ENCODE data around the gene PTPRN2. TPM values are rescaled to one million over a fixed set of nuclear protein-coding genes. Genes with fewer than 3 reads are reported as not detected.
"Not testable (repeated sequence)": the region's sequence is repeated elsewhere in the genome, so short reads cannot be mapped to it uniquely, and the experiment has no call there.

Gene PTPRN2
- polyA plus RNA-seq, 1 of the 3 experiments (the other 2 are of a cell fraction): 4.0 TPM

DNA sequence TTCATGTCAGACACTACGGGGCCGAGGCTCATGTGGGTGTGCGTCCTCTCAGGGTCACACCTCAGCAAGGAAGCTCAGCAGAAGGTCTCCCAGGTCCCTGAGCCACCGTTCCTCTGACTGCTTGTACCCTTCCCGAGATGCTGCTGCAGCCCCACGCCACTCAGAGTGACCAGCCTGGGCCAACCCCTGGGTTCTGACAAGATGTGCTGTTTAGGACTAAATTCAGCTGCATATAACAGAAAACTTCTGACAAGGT, 738.4 kb downstream of the PTPRN2 start (continued):
- TF ChIP-seq USF1 (IDR thresholded peaks at IDR 0.05; ENCODE audit: borderline replicate concordance, low read depth): no peak

DNA sequence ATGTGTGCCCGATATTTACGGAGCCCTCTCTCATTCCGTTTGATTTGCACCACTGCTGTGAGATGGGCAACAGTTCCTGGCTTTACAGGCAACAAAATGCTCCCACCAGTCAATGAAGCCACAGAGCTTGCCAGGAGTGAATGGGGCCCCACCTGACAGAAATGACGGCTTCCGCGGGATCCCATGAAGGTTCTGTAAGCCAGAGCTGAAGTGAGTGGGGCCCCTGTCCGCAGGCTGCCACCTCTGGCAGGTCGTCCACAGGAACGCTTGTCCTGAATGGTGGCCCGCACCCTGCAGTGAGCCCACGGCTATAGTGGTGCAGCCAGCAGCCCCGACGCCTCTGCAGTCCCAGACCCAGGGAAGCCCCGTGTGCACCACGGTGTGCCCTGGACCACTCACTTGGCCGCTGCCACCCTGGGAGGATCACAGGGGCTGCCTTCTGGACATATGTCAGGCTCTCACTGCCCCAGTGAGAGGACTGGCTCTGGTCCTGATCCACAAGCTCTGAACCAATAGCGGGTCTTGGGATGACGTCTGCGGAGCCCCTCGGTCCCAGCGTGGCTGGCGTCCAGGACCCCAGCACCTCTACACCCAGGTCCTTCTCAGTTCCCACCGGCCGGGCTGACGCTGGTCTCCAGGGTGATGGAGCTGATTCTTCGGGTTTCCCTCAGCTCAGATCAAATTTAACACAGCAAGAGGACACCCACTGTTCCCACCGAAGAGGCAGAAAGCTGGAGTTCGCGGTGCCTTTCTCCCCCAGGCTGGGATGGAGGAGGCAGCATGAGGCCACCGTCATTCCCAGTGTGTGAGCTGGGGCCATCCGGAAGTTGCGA, 738.9 kb downstream of the PTPRN2 start:
- WGBS (ENCODE audit: low lambda C conversion rate): 36% methylated on average over 14 of the region's 32 CpGs
- POLR2A ChIA-PET: no interaction called here
- H3K79me2 ChIP-seq (ENCODE audit: insufficient read depth): no peaks in the 10 kb centered on the region

GRCh38 chr7:157847756-157848487, 739.7 kb downstream of the PTPRN2 start:
- H3K79me2 ChIP-seq (ENCODE audit: insufficient read depth); H3K4me1 ChIP-seq (ENCODE audit: control insufficient read depth in 1 of 2, insufficient read depth in 2 of 2, low read depth in 1 of 2, low read length in 1 of 2); H2AFZ ChIP-seq (ENCODE audit: low read depth); H4K20me1 ChIP-seq (ENCODE audit: insufficient read depth); POLR2A ChIA-PET; H3K36me3 ChIP-seq (replicated peaks in 1 of 2; ENCODE audit: control insufficient read depth in 1 of 2, insufficient read depth in 2 of 2, low read length in 1 of 2); H3K27ac ChIP-seq (ENCODE audit: low read depth in 2 of 2, low read length in 1 of 2); H3K9ac ChIP-seq; H3F3A ChIP-seq (replicated peaks; ENCODE audit: insufficient read depth); H3K9me2 ChIP-seq; DNase-seq; CTCF ChIA-PET; H3K27me3 ChIP-seq (ENCODE audit: insufficient read depth); H3K4me3 ChIP-seq (ENCODE audit: low read depth in 2 of 2, low read length in 1 of 2); H3K4me2 ChIP-seq: not testable (repeated sequence)
- H3K9me3 ChIP-seq: peaks cover 19% of the 10 kb centered on the region; the same call in 1 of the 2 replicates
- WGBS (ENCODE audit: low lambda C conversion rate): 21% methylated on average over 14 of the region's 14 CpGs

More for the DNA sequence above, 738.9 kb downstream of the PTPRN2 start:
- no peak for TF ChIP-seq EP300 (IDR thresholded peaks at IDR 0.05; ENCODE audit: borderline replicate concordance in 1 of 2, low read depth in 1 of 2, low read length in 1 of 2)
- TF ChIP-seq RXRA (IDR thresholded peaks at IDR 0.05; ENCODE audit: borderline replicate concordance, low read depth): no peak
- no peak for TF ChIP-seq POLR2AphosphoS5 (IDR thresholded peaks at IDR 0.05; ENCODE audit: low read depth, low read length)
- TF ChIP-seq MEF2A (IDR thresholded peaks at IDR 0.05; ENCODE audit: borderline replicate concordance, low read depth): no peak
- no peak for TF ChIP-seq MXI1 (IDR thresholded peaks at IDR 0.05; ENCODE audit: low read depth, low read length)
- TF ChIP-seq MAX (IDR thresholded peaks at IDR 0.05; ENCODE audit: low read depth): no peak
- TF ChIP-seq TCF12 (IDR thresholded peaks at IDR 0.05): no peak
- no peak for TF ChIP-seq EZH2phosphoT487 (IDR thresholded peaks at IDR 0.05; ENCODE audit: borderline replicate concordance, low read depth)
- Histone ChIP-seq H3K36me3 (replicated peaks in 1 of 2; ENCODE audit: control insufficient read depth in 1 of 2, insufficient read depth in 2 of 2, low read length in 1 of 2) (no peaks in the 10 kb centered on the region), H3K4me3 (ENCODE audit: low read depth in 2 of 2, low read length in 1 of 2) (no peak overlapping the region), H3K9me3 (peaks cover 19% of the 10 kb centered on the region; the same call in 1 of the 2 replicates), H4K20me1 (ENCODE audit: insufficient read depth) (no peaks in the 10 kb centered on the region), H3K4me1 (ENCODE audit: control insufficient read depth in 1 of 2, insufficient read depth in 2 of 2, low read depth in 1 of 2, low read length in 1 of 2) (no peaks in the 10 kb centered on the region), H3K9me2 (no peaks in the 10 kb centered on the region), H3K27me3 (ENCODE audit: insufficient read depth) (no peaks in the 10 kb centered on the region), H3K9ac (no peak overlapping the region), H3K27ac (ENCODE audit: low read depth in 2 of 2, low read length in 1 of 2) (no peak overlapping the region), H2AFZ (ENCODE audit: low read depth) (no peak overlapping the region), H3F3A (replicated peaks; ENCODE audit: insufficient read depth) (no peaks in the 10 kb centered on the region), H3K4me2 (no peak overlapping the region)
- no peak for DNase-seq
- CTCF ChIA-PET: interaction anchor here (1.6 kb wide), 1 partner anchor 15 kb away, joined by 4 read pairs; no protein-coding TSS in a partner anchor

- H3K79me2 ChIP-seq (ENCODE audit: insufficient read depth); H4K20me1 ChIP-seq (ENCODE audit: insufficient read depth); H3K9ac ChIP-seq; POLR2A ChIA-PET; H3K4me1 ChIP-seq (ENCODE audit: control insufficient read depth in 1 of 2, insufficient read depth in 2 of 2, low read depth in 1 of 2, low read length in 1 of 2); H2AFZ ChIP-seq (ENCODE audit: low read depth); H3F3A ChIP-seq (replicated peaks; ENCODE audit: insufficient read depth); H3K27me3 ChIP-seq (ENCODE audit: insufficient read depth); DNase-seq; H3K36me3 ChIP-seq (replicated peaks in 1 of 2; ENCODE audit: control insufficient read depth in 1 of 2, insufficient read depth in 2 of 2, low read length in 1 of 2); H3K4me2 ChIP-seq; H3K27ac ChIP-seq (ENCODE audit: low read depth in 2 of 2, low read length in 1 of 2); CTCF ChIA-PET; H3K9me2 ChIP-seq; H3K4me3 ChIP-seq (ENCODE audit: low read depth in 2 of 2, low read length in 1 of 2): not testable (repeated sequence)
- peaks cover 11% of the 10 kb centered on the region; the same call in 1 of the 2 replicates for H3K9me3 ChIP-seq
- WGBS (ENCODE audit: low lambda C conversion rate): 29% methylated on average over 12 of the region's 12 CpGs
Observed at GRCh38 chr7:157846746-157847145, 740.9 kb downstream of the PTPRN2 start.
